Activated CD4-positive, alpha-beta T cell treated with anti-CD3 and anti-CD28 coated beads, Interleukin-2, amount 50 U/mL, for 16 hours (primary cell): ENCODE data around the gene SLCO4A1.
A peak's percentile ranks its signal among the peaks of the same experiment; 100 is the strongest.
"Not testable (repeated sequence)": the region's sequence is repeated elsewhere in the genome, so short reads cannot be mapped to it uniquely, and the experiment has no call there.

Source experiments
- DNase-seq: peaks from one replicate; pipeline ENCODE4 v3.0.0-alpha.2; 2020

Gene SLCO4A1

GRCh38 chr20:62622877-62623487, 19.3 kb upstream of the SLCO4A1 start:
- no peak for DNase-seq

- peak; percentile 93 for DNase-seq
Measured at GRCh38 chr20:62623488-62624324, 18.6 kb upstream of the SLCO4A1 start.

- DNase-seq = no peak
Measured at GRCh38 chr20:62624325-62624690, 18.0 kb upstream of the SLCO4A1 start.

- DNase-seq = no peak
Measured at GRCh38 chr20:62624719-62625453, 17.4 kb upstream of the SLCO4A1 start.

- DNase-seq = no peak
Measured at GRCh38 chr20:62625516-62625915, 16.8 kb upstream of the SLCO4A1 start.

GRCh38 chr20:62625921-62626547, 16.3 kb upstream of the SLCO4A1 start:
- no peak for DNase-seq

GRCh38 chr20:62627425-62627824, 14.9 kb upstream of the SLCO4A1 start:
- not testable (repeated sequence) for DNase-seq

GRCh38 chr20:62627901-62628612, 14.2 kb upstream of the SLCO4A1 start:
- DNase-seq = no peak

- DNase-seq = no peak
Measured at GRCh38 chr20:62628691-62629090, 13.6 kb upstream of the SLCO4A1 start.

- DNase-seq = no peak
Measured at GRCh38 chr20:62629864-62630470, 12.3 kb upstream of the SLCO4A1 start.

- no peak for DNase-seq
Measured at GRCh38 chr20:62631336-62632308, 10.7 kb upstream of the SLCO4A1 start.

- DNase-seq = no peak
Measured at GRCh38 chr20:62632575-62633090, 9.7 kb upstream of the SLCO4A1 start.

- DNase-seq = no peak
Measured at GRCh38 chr20:62633598-62634329, 8.5 kb upstream of the SLCO4A1 start.

- DNase-seq = no peak
Measured at GRCh38 chr20:62634330-62634967, 7.9 kb upstream of the SLCO4A1 start.

GRCh38 chr20:62635232-62635631, 7.1 kb upstream of the SLCO4A1 start:
- no peak for DNase-seq

- DNase-seq = no peak
Measured at GRCh38 chr20:62635852-62636251, 6.5 kb upstream of the SLCO4A1 start.

GRCh38 chr20:62636446-62636845, 5.9 kb upstream of the SLCO4A1 start:
- no peak for DNase-seq

- no peak for DNase-seq
Measured at GRCh38 chr20:62637110-62637509, 5.2 kb upstream of the SLCO4A1 start.

- no peak for DNase-seq
Measured at GRCh38 chr20:62637521-62638054, 4.7 kb upstream of the SLCO4A1 start.
